Hematopoietic multipotent progenitor cell treated with erythropoietin and hydrocortisone succinate and interleukin-3 and kit ligand, for 4 days (in vitro differentiated cells): ENCODE measurements around the gene NR5A1.

Source experiments
- DNase-seq: peaks from one replicate; pipeline ENCODE4 v3.0.0-alpha.2; 2015

The NR5A1 gene

GRCh38 chr9:124456341-124457078, 50.7 kb downstream of the NR5A1 start:
- no peak for DNase-seq

- no peak for DNase-seq
Measured at GRCh38 chr9:124455820-124456219, 51.4 kb downstream of the NR5A1 start.

GRCh38 chr9:124454791-124455443, 52.3 kb downstream of the NR5A1 start:
- DNase-seq = no peak

GRCh38 chr9:124454296-124454695, 52.9 kb downstream of the NR5A1 start:
- no peak for DNase-seq

- DNase-seq = peak; percentile 85
Measured at GRCh38 chr9:124453586-124454191, 53.5 kb downstream of the NR5A1 start.

GRCh38 chr9:124452841-124453585, 54.2 kb downstream of the NR5A1 start:
- DNase-seq = no peak

- no peak for DNase-seq
Measured at GRCh38 chr9:124452326-124452725, 54.9 kb downstream of the NR5A1 start.

- no peak for DNase-seq
Measured at GRCh38 chr9:124450931-124451661, 56.1 kb downstream of the NR5A1 start.

GRCh38 chr9:124450241-124450924, 56.8 kb downstream of the NR5A1 start, which contains the start of gene ADGRD2:
Gene ADGRD2, plus strand, starts transcription at chr9:124450451. Its CDS starts 1,216 bp downstream, at chr9:124451667.
- peak; percentile 62 for DNase-seq

- no peak for DNase-seq
Measured at GRCh38 chr9:124449381-124450151, 57.6 kb downstream of the NR5A1 start.

- DNase-seq = no peak
Measured at GRCh38 chr9:124448019-124448418, 59.2 kb downstream of the NR5A1 start.

- no peak for DNase-seq
Measured at GRCh38 chr9:124447297-124447661, 59.9 kb downstream of the NR5A1 start.

- DNase-seq = no peak
Measured at GRCh38 chr9:124444166-124444565, 63.0 kb downstream of the NR5A1 start.

- DNase-seq = no peak
Measured at GRCh38 chr9:124443625-124444024, 63.6 kb downstream of the NR5A1 start.

GRCh38 chr9:124442826-124443225, 64.4 kb downstream of the NR5A1 start:
- no peak for DNase-seq

- no peak for DNase-seq
Measured at GRCh38 chr9:124442379-124442778, 64.8 kb downstream of the NR5A1 start.

- no peak for DNase-seq
Measured at GRCh38 chr9:124441291-124441690, 65.9 kb downstream of the NR5A1 start.

- DNase-seq = no peak
Measured at GRCh38 chr9:124440786-124441185, 66.4 kb downstream of the NR5A1 start.

GRCh38 chr9:124439686-124440243, 67.4 kb downstream of the NR5A1 start:
- no peak for DNase-seq

- no peak for DNase-seq
Measured at GRCh38 chr9:124439086-124439485, 68.1 kb downstream of the NR5A1 start.

- no peak for DNase-seq
Measured at GRCh38 chr9:124438091-124438490, 69.1 kb downstream of the NR5A1 start.
